GM04504 (cell line): ENCODE results near the gene PCDH11X.
"Not testable (repeated sequence)": the region's sequence is repeated elsewhere in the genome, so short reads cannot be mapped to it uniquely, and the experiment has no call there.

Source experiments
- DNase-seq: peaks from one replicate; pipeline ENCODE4 v3.0.0-alpha.2; 2012; ENCODE audit warnings: low read depth

The PCDH11X gene, protein sequence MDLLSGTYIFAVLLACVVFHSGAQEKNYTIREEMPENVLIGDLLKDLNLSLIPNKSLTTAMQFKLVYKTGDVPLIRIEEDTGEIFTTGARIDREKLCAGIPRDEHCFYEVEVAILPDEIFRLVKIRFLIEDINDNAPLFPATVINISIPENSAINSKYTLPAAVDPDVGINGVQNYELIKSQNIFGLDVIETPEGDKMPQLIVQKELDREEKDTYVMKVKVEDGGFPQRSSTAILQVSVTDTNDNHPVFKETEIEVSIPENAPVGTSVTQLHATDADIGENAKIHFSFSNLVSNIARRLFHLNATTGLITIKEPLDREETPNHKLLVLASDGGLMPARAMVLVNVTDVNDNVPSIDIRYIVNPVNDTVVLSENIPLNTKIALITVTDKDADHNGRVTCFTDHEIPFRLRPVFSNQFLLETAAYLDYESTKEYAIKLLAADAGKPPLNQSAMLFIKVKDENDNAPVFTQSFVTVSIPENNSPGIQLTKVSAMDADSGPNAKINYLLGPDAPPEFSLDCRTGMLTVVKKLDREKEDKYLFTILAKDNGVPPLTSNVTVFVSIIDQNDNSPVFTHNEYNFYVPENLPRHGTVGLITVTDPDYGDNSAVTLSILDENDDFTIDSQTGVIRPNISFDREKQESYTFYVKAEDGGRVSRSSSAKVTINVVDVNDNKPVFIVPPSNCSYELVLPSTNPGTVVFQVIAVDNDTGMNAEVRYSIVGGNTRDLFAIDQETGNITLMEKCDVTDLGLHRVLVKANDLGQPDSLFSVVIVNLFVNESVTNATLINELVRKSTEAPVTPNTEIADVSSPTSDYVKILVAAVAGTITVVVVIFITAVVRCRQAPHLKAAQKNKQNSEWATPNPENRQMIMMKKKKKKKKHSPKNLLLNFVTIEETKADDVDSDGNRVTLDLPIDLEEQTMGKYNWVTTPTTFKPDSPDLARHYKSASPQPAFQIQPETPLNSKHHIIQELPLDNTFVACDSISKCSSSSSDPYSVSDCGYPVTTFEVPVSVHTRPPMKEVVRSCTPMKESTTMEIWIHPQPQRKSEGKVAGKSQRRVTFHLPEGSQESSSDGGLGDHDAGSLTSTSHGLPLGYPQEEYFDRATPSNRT (N-terminal part only)

DNA sequence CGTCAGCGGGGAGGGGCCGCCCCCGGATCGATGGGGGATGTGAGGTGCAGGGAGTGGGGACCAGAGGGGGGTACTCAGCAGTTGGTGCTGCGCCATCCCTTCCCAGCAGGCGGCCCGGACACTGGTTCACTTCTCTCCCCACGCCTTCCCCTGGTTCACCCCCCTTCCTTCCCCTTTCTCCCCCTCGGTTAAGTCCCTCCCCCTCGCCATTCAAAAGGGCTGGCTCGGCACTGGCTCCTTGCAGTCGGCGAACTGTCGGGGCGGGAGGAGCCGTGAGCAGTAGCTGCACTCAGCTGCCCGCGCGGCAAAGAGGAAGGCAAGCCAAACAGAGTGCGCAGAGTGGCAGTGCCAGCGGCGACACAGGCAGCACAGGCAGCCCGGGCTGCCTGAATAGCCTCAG lies at the start of gene PCDH11X:
Gene PCDH11X, plus strand, starts transcription at position 241 of the 400 bp plus-strand sequence. CDS start 56,130 bp downstream, outside the sequence.
- DNase-seq = not testable (repeated sequence)

DNA sequence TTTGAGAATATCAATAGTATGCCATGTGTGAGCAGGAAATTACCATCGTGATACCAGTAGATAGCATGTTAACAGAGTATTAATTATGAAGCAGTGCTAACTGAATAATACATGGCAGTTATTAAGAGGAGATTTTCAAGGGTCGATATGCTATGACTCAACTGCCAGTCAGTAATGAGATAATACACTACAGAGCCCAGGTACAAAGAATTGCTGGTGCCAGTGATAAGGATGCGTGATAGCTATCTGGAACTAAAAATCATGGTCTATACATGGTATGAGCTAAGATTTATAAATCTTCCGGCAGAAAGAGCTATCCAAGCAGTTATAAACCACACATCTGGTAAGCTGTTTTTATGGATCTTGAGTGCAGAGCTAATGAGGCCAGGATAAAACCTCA lies 31.7 kb upstream of the PCDH11X start:
- not testable (repeated sequence) for DNase-seq

DNA sequence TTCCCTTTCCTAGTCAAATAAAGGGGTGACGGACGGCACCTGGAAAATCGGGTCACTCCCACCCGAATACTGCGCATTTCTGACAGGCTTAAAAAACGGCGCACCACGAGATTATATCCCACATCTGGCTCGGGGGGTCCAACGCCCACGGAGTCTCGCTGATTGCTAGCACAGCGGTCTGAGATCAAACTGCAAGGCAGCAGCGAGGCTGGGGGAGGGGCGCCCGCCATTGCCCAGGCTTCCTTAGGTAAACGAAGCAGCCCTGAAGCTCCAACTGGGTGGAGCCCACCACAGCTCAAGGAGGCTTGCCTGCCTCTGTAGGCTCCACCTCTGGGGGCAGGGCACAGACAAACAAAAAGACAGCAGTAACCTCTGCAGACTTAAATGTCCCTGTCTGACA lies 26.2 kb upstream of the PCDH11X start:
- DNase-seq = not testable (repeated sequence)

DNA sequence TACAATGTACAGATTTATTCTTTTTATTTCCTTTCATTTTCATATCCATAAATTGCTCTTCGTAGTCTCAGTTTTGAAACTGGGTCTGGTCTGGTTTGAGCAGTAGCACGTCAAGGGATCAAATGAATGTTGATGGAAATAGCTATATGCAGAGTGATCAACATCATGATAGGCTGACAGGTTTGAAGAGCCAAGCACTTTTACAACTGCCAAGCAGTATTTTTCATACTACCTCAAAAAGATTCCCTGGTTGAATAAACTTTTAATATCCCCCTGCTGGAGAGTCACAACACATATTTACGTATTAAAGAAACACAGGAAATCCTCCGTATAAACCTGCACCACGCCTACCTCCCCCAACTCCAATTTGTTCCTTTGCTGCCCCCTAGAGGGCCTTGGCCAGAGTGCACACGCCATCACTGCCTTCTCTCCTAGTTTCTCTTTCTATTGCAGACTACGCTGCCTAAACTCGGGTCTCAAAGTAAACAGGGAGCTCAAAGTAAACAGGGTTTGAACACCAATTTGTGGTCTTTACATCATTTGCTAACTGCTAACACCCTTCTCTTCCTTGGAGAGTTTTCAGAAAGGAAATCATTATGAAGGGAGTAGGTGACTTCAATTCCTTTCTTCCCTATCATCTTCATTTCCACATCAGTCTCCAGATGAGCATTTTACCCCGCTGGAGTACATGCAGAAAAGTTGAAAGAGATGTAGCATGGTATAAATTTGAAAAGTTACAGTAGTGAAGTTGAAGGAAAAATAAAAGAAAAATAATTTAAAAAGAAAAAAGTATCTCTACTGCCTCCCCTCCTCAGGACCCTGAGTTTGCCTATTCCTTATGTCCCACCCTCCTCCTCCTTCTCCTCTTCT lies 8.3 kb upstream of the PCDH11X start:
- DNase-seq = not testable (repeated sequence)

DNA sequence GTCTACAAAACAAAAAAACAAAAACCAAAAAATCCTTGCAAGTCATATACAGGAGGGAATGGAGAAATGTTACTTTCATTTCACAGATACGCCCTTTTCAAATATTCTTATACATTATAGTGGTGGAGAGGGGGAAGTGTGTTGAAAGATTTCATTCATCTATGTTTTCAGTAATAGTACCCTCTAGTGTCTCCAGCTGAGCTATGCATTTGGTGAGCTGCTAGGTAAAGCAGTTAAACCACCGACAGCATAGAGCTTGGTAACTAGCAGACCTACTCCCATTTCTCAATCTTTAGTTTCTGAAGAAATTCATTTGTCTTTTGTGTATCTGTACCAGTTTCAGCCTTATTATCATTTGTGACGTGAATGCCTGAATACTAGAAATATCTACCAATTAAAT lies 5.2 kb upstream of the PCDH11X start:
- not testable (repeated sequence) for DNase-seq

DNA sequence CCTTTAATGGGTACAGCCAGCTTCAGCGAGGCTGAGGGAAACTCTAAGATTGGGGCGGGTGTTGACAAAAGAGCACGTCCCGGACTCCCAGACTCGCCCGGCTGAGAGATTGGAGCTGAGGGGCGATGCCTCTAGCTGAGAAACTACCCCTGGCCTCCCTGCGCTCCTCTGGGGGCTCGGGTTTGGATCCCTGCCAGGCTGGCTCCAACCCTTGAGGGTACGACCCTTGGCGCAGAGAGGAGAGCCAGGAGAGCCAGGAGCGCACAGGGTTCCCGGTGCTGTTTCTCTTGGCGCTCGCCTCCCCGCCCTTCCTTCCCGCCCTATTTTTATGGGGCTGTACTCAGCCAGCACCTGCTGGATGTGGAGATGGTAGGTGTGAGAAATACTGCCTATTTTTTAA lies 833 bp downstream of the PCDH11X start:
- not testable (repeated sequence) for DNase-seq

DNA sequence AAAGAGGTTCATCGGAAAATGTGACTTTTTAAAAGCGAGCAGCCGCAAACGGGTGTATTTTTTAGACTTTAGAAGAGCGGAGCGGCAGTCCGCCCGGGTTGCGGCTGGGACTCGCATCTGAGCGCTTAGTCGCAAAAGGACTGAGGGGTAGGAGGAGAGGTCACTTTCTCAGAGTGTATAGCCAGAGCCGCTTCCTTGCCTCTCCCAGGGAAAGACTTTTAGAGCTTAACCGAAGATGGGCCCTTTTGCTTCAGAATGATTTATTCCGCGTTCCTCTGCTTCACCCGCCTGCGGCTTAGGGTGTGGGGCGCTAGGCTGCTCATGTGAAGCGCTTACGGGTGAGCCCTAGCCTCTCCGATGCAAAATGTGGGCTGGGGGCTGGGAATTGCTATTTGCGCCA lies 1.5 kb downstream of the PCDH11X start:
- DNase-seq = not testable (repeated sequence)

DNA sequence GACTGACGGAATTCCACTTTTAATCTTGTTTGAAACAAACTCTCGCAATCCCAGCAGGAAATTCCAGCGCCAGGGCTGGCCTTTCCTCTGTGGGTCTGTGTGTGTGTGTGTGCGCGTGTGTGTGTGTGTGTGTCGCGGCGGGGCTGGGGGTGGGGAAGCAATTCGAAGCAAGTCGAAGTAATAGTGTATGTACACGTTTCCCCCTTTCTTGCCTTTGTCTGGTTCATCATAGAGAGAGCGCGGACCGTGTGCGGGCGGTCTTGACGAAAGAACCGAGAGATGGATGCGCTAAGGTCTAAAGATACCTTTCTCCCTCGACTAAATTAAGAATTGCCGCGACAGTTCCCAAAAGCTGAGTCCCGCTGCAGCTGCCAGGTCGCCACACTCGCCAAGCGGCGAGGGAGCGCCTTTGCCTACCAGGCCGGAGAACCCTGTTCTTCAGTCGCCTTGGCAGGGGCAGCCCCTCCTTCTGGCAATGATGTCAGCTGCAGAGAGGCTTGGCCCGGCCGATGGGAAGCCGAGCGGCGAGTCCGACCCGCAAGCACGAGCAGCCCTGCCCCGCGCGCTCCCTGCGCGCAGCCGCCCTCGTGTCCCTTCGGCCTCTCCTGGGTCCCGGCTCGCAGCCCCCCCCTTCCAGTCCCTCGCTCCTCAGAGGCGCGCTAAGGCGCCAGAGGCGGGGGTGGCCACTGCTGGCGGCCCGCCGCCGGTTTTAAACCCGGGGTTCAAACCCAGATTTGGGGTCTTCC lies 2.6 kb downstream of the PCDH11X start:
- DNase-seq = not testable (repeated sequence)

DNA sequence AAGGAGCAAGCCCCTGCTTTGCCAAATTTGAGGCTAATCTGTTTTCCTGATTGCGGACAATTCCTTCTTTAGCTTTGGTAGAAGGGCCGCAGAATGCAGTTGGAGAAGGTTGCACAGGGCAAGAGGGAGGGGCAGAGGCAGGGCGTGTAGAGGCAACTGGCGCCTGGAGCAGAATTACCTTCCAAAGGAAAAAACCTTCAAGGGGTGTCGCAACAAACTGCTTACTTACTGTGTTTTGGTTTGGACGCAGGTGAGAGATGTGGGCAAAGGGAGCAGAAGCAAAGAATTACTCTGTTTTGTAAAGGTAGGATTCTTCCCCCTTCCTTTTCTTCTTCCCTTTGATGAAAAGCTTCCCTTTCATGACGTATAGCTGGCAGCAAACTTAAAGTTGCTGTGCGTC lies 3.6 kb downstream of the PCDH11X start:
- not testable (repeated sequence) for DNase-seq

DNA sequence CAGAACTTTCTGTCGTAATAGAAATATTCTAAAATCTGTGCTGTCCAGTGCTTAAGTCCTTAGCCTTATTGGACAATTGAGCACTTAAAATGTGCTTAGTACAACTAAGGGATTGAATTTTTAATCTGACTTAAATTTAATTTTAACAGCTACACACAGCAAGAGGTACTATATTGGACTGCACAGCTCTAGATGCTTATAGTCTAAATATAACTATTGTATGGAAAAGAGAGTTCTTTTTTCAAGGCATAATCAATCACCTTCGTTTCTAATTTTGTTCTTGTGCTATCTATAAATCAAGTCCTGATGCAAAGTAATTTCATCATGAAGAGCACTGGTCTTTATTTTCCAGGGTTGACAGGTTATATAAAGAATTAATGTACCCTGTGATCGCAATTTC lies 38.4 kb downstream of the PCDH11X start:
- DNase-seq = not testable (repeated sequence)

DNA sequence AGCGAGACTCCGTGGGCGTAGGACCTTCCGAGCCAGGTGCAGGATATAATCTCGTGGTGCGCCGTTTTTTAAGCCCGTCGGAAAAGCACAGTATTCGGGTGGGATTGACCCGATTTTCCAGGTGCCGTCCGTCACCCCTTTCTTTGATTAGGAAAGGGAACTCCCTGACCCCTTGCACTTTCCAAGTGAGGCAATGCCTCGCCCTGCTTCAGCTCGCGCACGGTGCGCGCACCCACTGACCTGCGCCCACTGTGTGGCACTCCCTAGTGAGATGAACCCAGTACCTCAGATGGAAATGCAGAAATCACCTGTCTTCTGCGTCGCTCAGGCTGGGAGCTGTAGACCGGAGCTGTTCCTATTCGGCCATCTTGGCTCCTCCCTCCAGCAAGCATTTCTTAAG lies 46.1 kb downstream of the PCDH11X start:
- not testable (repeated sequence) for DNase-seq
